ENCODE measurements around the gene NEUROG2. TPM values are rescaled to one million over a fixed set of nuclear protein-coding genes. Genes with fewer than 3 reads are reported as not detected.

The NEUROG2 gene
- total and polyA plus RNA-seq, 2 donors (not counting 3 experiments of a cell fraction or from before 2014, with no cell fraction given), result not detected

- dilution Hi-C loops (cut with MboI; ENCODE audit: extremely low pct_ligation_motif_present, low sequenced_read_pairs) (no loop called here), intact Hi-C loops (cut with micrococcal nuclease) (no loop called here)
- Histone ChIP-seq H3K9me3 (replicated peaks; ENCODE audit: control insufficient read depth, insufficient read depth, low read length) (no peaks in the 10 kb centered on the region), H3K27me3 (ENCODE audit: control insufficient read depth in 2 of 2, insufficient read depth in 2 of 2, low read length in 2 of 2) (no peaks in the 10 kb centered on the region), H3K4me2 (ENCODE audit: insufficient read depth, low read length) (no peak overlapping the region), H3K4me3 (replicated peaks in 1 of 3; ENCODE audit: insufficient read depth in 1 of 3, low read depth in 1 of 3, low read length in 3 of 3) (no peak overlapping the region), H3K36me3 (ENCODE audit: control insufficient read depth in 2 of 2, extremely low read depth in 1 of 2, insufficient read depth in 2 of 2, low read length in 2 of 2) (no peaks in the 10 kb centered on the region), H3K9me1 (replicated peaks; ENCODE audit: control insufficient read depth, extremely low read depth, insufficient read depth, low read length) (no peaks in the 10 kb centered on the region), H4K20me1 (replicated peaks; ENCODE audit: control insufficient read depth, extremely low read depth, insufficient read depth, low read length) (no peaks in the 10 kb centered on the region), H3K79me2 (ENCODE audit: control insufficient read depth, insufficient read depth, low read length) (no peaks in the 10 kb centered on the region), H3K9ac (replicated peaks; ENCODE audit: extremely low read depth, insufficient read depth, low read length) (no peak overlapping the region), H3K27ac (ENCODE audit: insufficient read depth, low read depth, low read length) (no peak overlapping the region), H2AFZ (ENCODE audit: low read depth, low read length) (no peak overlapping the region), H3K4me1 (ENCODE audit: control insufficient read depth, extremely low read depth, insufficient read depth, low read length) (no peaks in the 10 kb centered on the region)
- ChIA-PET POLR2A (no interaction called here), CTCF (no interaction called here)
- BruUV-seq (replicated peaks), result no TSS peak
- TF ChIP-seq MAX (IDR thresholded peaks at IDR 0.05; ENCODE audit: insufficient read depth, insufficient read length) (no peak), FOS (IDR thresholded peaks at IDR 0.05; ENCODE audit: borderline replicate concordance, insufficient read depth, low read length) (no peak), GATA2 (IDR thresholded peaks at IDR 0.05; ENCODE audit: insufficient read depth, insufficient read length, low read depth, low read length) (no peak), POLR2AphosphoS5 (IDR thresholded peaks at IDR 0.05; ENCODE audit: insufficient read depth, low read depth, low read length) (no peak), CTCF (IDR thresholded peaks at IDR 0.05; ENCODE audit: extremely low read depth in 1 of 2, insufficient read depth in 1 of 2, low read depth in 1 of 2, low read length in 2 of 2) (no peak), JUN (IDR thresholded peaks at IDR 0.05; ENCODE audit: borderline replicate concordance, insufficient read depth, insufficient read length, low read depth) (no peak), EZH2 (IDR thresholded peaks at IDR 0.05; ENCODE audit: borderline replicate concordance, low read depth, low read length, severe bottlenecking) (no peak), MYC (IDR thresholded peaks at IDR 0.05; ENCODE audit: low read depth, low read length) (no peak), POLR2A (IDR thresholded peaks at IDR 0.05; ENCODE audit: low read depth, low read length) (no peak)
- no peak for DNase-seq (ENCODE audit: low read depth, low spot score)
- no peak for FAIRE-seq
Measured at GRCh38 chr4:112546476-112546875, 30.5 kb upstream of the NEUROG2 start.

Data from endothelial cell of umbilical vein (primary cell).